Stimulated activated CD8-positive, alpha-beta memory T cell treated with anti-CD3 and anti-CD28 coated beads, Interleukin-7, amount 100 ng/mL, for 1 hour (primary cell): Measurements from ENCODE around the gene MICAL3.
"Not testable (repeated sequence)": the region's sequence is repeated elsewhere in the genome, so short reads cannot be mapped to it uniquely, and the experiment has no call there.

Experiments used
- DNase-seq, 2 donors: peaks; one replicate each; pipeline ENCODE4 v3.0.0-alpha.2; 2020; ENCODE audit warnings: low read depth in 2 of 2

Gene MICAL3

DNA sequence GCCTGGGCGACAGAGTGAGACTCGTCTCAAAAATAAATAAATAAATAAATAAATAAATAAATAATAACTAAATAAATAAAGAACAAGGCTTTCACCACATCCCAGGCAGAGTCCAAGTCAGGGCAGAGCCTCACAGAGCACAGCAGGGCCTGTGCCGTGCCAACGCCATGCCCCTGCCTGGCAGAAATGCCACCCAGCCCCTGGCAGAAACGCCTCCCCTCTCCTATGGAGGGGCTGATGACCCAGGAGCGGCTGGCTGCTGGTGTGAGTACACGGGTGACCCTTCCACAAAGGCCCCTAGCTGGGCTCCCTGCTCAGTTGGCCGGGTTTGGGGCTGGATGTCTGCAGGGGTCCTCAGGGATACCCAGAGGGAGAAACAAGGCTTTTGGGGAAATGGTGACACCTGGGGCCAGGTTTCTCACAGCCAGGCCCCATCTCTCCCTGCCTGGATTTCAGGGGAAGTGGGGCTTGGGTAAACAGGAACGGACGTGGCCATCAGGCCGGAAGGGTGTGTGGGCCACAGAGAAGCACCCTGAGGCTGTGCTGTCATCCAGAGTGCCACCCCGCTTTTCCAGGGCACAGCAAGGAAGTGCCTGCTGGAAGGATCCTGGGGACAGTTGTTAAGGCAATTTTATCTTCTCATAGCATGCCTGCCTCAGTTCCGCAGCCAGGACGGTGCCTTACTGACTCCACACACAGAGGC lies 255.2 kb downstream of the MICAL3 start:
- no peak for DNase-seq

DNA sequence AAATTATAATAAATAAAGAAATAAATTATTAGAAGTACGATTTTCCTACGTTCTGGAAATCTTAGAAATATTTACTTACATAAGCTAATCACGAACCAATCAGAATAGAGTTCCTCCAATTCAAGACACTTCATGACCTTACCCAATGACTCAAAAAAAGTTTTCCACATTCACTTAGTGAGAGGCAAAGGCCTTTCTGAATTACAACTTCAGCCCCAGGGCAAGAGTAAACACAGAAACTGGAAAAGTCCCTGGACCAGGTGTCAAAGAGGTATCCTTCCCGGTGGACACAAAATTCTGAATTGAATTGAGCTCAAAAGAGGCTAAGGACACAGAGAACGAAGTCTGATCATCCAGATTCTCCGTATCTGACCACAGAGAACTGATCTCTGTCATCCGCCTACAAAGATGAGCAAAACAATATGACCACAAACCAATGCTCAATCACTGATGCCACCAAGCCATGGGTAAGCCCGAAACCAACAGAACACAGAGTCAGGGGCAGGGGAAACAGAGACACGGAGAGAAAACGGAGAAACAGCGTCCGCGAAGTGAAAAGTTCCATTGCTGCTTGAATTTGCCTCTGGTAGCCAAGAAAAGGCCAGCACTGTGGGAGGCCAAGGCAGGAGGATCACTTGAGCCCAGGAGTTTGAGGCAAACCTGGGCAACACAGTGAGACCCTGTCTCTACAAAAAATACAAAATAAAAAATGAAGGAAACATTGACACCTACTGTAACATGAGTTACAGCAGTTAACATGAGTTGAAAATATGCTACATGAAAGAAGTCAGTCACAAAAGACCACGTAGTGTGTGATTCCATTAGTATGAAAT lies 256.9 kb downstream of the MICAL3 start:
- DNase-seq: peak in 1 of 2 donors; percentile 23

DNA sequence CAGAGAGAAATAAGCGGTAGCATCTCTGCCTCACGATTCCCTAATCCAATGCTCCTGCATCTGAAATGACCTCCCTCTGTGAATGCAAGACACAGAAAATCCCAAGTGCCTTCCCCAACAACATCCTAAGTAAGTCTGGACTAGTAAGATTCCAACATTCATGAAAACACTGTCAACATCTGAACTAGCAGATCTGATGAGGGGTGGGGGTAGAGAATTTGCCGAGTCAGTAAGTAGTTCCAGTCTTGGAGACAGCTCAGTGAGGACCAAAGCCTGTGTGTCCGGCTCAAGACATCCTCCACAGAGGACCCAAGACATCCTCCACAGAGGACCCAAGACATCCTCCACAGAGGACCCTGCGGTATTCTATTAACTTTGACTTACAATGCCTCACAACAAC lies 259.5 kb downstream of the MICAL3 start:
- not testable (repeated sequence) for DNase-seq

DNA sequence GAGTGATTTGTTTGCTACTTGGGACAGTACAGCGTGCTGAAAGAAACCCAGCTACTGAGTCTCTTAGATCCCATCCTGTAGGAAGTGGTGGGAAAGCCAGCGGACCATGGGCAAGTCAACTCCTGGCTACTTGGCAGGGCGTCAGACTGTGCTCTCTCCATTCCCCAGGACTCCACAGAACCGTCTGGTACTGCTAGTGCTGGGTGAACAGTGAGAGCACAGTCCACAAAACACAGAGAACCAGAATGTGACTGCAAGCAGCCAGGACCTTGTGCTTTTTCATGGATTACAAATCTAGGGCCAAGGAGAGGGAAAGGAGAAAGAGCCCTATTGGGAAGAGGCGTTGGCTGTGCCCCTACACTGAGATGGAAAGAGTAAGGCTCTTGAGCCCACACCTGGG lies 260.3 kb downstream of the MICAL3 start:
- DNase-seq: no peak

DNA sequence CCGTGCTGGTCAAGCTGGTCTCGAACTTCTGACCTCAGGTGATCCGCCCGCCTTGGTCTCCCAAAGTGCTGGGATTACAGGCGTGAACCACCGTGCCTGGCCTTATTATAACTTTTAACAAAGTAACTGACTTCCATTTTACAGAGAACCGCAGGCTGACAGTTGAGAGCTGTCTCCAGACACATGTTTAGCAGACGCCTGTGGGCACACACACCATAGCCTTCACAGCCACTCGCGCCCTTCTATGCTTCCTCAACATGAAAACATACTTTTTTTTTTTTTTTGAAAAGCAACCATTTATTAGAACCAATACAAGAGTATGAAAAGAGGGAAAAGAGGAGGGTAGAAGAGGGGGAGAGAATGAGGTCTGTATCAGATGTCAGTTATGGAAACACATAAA lies 260.9 kb downstream of the MICAL3 start:
- not testable (repeated sequence) for DNase-seq

DNA sequence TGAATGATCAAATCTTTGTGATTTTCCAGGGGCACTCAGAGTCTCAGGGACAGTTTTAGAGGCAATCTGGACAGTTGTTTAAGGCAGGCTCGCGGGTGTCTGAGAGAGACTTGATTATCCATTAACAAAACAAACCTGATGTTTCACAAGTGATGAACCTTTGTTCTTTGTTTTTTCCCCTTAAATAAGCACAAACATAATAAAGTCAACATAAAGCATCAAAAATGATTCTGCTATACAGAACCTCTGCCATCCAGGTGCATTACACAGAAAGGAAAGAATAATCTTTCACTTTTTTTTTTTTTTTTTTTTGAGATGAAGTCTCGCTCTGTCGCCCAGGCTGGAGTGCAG lies 263.2 kb downstream of the MICAL3 start:
- no peak for DNase-seq

- no peak for DNase-seq
Measured at GRCh38 chr22:17754233-17754925, 270.0 kb downstream of the MICAL3 start.

GRCh38 chr22:17753401-17753989 lies 270.9 kb downstream of the MICAL3 start:
- DNase-seq: no peak

GRCh38 chr22:17751596-17751995 lies 272.8 kb downstream of the MICAL3 start:
- DNase-seq: no peak

DNA sequence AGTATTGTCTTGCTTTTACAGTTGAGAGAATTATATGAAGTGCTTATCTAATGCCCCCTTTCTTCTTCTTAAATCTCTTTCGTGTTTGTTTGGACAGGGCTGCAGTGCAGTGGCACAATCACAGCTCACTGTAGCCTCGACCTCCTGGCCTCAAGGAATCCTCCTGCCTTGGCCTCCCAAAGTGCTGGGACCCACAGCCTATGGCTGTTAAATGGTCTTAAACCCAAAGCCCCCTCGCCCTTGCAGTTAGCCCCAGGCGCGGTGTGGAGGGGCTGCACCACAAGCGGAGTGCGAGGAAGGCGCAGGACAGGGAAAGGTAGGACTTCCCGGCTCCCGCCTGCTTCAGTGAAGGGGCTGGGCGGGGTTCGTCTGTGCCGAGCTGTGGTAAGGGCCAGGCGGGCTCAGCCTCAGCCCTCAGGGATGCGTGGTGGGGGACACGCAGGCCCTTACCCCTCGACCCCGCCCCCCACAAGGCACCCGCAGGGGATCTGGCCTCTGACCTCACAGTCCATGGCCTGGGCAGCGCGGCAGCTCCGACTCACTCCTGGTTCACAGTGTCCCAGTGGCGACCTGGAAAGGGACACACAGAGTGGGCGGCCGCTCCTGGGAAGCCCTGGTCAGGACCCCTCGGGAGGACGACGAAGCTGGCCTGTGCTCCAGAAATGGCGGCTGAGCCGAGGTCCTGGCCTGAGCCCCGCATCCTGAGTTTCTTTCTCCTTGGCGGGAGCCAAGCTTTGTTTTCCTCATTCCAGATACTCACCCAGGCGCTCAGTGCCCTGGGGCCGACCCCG lies 274.6 kb downstream of the MICAL3 start:
- no peak for DNase-seq

- DNase-seq: no peak
Measured at GRCh38 chr22:17748555-17749353, 275.6 kb downstream of the MICAL3 start.

- no peak for DNase-seq
Measured at GRCh38 chr22:17746916-17747315, 277.4 kb downstream of the MICAL3 start.

- no peak for DNase-seq
Measured at GRCh38 chr22:17744430-17744829, 279.9 kb downstream of the MICAL3 start.

GRCh38 chr22:17743661-17744411 lies 280.5 kb downstream of the MICAL3 start:
- DNase-seq: no peak

DNA sequence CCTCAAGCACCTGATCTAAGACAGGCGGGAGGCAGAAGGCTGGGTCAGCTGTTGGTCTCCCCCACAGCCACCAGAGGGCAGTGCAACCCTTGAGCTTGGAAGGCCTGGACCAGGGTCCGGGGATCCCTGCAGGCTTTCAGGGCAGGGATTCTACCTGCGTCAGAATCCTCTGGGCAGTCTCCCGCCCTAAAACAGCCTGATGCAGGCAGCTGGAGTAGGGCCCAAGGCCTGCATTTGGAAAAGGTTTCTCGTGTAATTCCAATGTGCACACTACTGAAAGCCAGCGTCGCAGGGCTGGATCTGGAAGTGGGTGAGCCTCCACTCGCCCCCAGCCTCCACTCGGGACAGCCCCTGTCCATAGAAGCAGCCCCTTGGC lies 281.8 kb downstream of the MICAL3 start:
- peak; percentile 18 to 45 for DNase-seq

- no peak for DNase-seq
Measured at GRCh38 chr22:17741866-17742526, 282.4 kb downstream of the MICAL3 start.

DNA sequence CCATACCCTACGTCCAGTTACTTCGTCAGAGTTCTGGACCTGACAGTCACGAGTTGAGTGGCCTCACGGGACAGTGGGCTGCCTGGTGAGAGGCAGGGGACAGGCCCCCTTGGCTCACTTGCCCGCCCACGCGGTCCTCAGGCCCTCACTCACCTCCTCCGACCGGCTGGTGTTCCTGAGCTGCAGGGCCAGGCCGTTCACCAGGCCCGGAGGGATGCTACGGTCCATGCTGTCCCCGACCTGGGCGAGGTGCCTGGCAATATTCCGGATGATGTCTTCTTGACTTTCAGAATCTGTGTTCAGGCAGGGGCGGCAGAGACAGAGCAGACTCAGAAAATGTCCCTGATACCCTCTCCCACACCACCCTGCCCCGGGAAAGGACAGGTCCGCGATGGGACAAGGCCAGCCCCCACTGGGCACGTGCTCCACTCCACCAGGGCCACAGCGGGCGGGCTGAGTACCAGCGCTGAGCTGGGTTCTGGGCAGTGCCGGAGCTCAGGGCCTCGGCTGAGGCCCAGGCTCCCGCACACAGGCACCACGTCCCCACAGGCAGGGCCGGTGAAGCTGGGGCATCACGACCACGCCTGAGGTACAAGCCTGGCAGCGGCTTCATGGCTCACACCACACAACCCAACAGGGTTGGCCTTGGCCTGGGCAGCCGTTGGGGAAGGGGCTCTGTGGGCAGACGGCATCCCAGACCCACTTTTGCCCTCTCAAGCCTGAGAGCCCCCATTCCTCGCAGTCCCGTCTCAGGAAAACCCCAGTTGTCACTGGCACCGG lies 285.0 kb downstream of the MICAL3 start:
- no peak for DNase-seq

GRCh38 chr22:17738386-17739128 lies 285.8 kb downstream of the MICAL3 start:
- DNase-seq: no peak
